A549 (cell line): ENCODE results near the gene RASGEF1C.

Experiments used
- CBX8 ChIP-seq: fragments of 200-600 bp; sonication (generic); IDR thresholded peaks from 2 replicates; pipeline ENCODE4 v1.6.1; 2016
- POLR2A ChIP-seq: IDR thresholded peaks from 2 replicates; pipeline ENCODE4 v1.6.1; 2012; ENCODE audit warnings: mild to moderate bottlenecking, low read length
- POLR2AphosphoS2 ChIP-seq: conservative IDR thresholded peaks from 2 replicates; pipeline ENCODE4 v1.6.1; 2012; ENCODE audit warnings: low read length, improper control_type of control experiment, inconsistent platforms
- RFX5 ChIP-seq: fragments of 450-650 bp; IDR thresholded peaks from 2 replicates; pipeline ENCODE4 v1.7.1; 2014; ENCODE audit warnings: antibody characterized with exemption, mild to moderate bottlenecking, moderate library complexity
- RNF2 ChIP-seq: fragments of 200-600 bp; sonication (generic); IDR thresholded peaks from 2 replicates; pipeline ENCODE4 v1.6.1; 2016; ENCODE audit warnings: low read depth, mild to moderate bottlenecking, antibody characterized with exemption, moderate library complexity, borderline replicate concordance
- SMC3 ChIP-seq: fragments of >200 bp; sonication (Bioruptor Twin); formaldehyde crosslinking; IDR thresholded peaks from 3 replicates; pipeline ENCODE4 v1.6.1; 2018; ENCODE audit warnings: inconsistent platforms
- TF ChIP-seq, protein P1 (sequence below): fragments of >200 bp; sonication (Bioruptor Twin); formaldehyde crosslinking; IDR thresholded peaks from 3 replicates; pipeline ENCODE4 v1.5.1; 2016
- TF ChIP-seq, protein P2 (sequence below): fragments of 150-350 bp; IDR thresholded peaks from 2 replicates; pipeline ENCODE4 v1.6.1; 2014; ENCODE audit warnings: low read depth, mild to moderate bottlenecking, low read length
- TF ChIP-seq, protein P3 (sequence below): IDR thresholded peaks from 2 replicates; pipeline ENCODE4 v1.6.1; 2012
- TF ChIP-seq, protein P4 (sequence below): fragments of 250-450 bp; sonication (Bioruptor Pico); IDR thresholded peaks from 2 replicates; pipeline ENCODE4 v1.5.0; 2021; ENCODE audit warnings: mild to moderate bottlenecking, moderate library complexity, borderline replicate concordance

DNA sequence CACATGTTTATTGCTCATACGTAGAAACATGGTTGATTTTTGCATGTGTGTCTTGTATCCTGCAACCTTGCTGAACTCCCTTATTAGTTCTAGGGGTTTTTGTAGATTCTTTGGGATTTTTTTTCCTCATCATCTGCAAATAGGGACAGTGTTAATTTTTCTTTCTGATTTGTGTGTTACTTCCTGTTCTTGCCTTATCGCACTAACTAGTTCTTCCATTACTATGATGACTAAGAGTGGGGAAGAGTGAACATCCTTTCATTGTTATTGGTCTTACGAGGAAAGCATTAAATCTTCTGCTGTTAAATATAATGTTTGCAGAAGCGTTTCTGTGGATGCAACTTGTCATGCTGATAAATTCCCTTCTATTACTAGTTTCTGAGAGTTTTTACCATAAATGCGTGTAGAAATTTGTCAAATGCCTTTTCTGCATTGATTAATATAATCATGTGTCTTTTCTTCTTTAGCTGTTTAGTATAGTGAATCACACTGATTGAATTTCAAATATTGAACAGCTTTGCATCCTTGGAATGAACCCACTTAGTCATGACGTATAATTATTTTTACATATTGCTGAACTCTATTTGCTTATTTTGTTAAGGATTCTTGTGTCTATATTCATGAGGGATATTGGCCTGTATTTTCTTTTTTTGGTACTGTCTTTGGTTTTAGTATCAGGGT lies 105.4 kb downstream of the RASGEF1C start:
- TF ChIP-seq, protein P1, sequence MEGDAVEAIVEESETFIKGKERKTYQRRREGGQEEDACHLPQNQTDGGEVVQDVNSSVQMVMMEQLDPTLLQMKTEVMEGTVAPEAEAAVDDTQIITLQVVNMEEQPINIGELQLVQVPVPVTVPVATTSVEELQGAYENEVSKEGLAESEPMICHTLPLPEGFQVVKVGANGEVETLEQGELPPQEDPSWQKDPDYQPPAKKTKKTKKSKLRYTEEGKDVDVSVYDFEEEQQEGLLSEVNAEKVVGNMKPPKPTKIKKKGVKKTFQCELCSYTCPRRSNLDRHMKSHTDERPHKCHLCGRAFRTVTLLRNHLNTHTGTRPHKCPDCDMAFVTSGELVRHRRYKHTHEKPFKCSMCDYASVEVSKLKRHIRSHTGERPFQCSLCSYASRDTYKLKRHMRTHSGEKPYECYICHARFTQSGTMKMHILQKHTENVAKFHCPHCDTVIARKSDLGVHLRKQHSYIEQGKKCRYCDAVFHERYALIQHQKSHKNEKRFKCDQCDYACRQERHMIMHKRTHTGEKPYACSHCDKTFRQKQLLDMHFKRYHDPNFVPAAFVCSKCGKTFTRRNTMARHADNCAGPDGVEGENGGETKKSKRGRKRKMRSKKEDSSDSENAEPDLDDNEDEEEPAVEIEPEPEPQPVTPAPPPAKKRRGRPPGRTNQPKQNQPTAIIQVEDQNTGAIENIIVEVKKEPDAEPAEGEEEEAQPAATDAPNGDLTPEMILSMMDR = no peak
- TF ChIP-seq, protein P2, sequence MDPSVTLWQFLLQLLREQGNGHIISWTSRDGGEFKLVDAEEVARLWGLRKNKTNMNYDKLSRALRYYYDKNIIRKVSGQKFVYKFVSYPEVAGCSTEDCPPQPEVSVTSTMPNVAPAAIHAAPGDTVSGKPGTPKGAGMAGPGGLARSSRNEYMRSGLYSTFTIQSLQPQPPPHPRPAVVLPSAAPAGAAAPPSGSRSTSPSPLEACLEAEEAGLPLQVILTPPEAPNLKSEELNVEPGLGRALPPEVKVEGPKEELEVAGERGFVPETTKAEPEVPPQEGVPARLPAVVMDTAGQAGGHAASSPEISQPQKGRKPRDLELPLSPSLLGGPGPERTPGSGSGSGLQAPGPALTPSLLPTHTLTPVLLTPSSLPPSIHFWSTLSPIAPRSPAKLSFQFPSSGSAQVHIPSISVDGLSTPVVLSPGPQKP = no peak
- no peak for TF ChIP-seq RFX5
- TF ChIP-seq POLR2A = no peak
- TF ChIP-seq SMC3 = no peak
- no peak for TF ChIP-seq RNF2
- no peak for TF ChIP-seq POLR2AphosphoS2
- TF ChIP-seq CBX8 = no peak
- TF ChIP-seq, protein P3, sequence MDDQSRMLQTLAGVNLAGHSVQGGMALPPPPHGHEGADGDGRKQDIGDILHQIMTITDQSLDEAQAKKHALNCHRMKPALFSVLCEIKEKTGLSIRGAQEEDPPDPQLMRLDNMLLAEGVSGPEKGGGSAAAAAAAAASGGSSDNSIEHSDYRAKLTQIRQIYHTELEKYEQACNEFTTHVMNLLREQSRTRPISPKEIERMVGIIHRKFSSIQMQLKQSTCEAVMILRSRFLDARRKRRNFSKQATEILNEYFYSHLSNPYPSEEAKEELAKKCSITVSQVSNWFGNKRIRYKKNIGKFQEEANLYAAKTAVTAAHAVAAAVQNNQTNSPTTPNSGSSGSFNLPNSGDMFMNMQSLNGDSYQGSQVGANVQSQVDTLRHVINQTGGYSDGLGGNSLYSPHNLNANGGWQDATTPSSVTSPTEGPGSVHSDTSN = no peak
- TF ChIP-seq, protein P4, sequence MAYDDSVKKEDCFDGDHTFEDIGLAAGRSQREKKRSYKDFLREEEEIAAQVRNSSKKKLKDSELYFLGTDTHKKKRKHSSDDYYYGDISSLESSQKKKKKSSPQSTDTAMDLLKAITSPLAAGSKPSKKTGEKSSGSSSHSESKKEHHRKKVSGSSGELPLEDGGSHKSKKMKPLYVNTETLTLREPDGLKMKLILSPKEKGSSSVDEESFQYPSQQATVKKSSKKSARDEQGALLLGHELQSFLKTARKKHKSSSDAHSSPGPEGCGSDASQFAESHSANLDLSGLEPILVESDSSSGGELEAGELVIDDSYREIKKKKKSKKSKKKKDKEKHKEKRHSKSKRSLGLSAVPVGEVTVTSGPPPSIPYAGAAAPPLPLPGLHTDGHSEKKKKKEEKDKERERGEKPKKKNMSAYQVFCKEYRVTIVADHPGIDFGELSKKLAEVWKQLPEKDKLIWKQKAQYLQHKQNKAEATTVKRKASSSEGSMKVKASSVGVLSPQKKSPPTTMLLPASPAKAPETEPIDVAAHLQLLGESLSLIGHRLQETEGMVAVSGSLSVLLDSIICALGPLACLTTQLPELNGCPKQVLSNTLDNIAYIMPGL = no peak
